RWPE2 (cell line): ENCODE data around the gene ZNF511.

ENCODE experiments used
- ATAC-seq: fragments of 200-7000 bp; cut with Tn5 transposase; 3 replicates; pipeline ENCODE4 v1.9.1; 2021; ENCODE audit warnings: low read depth
- DNase-seq: peaks from one replicate; pipeline ENCODE4 v3.0.0-alpha.2; 2020; ENCODE audit warnings: low spot score
- H3K27ac ChIP-seq: fragments of 450-650 bp; 2 replicates; pipeline ENCODE4 v1.5.1; 2017; ENCODE audit warnings: mild to moderate bottlenecking; ENCODE audit not compliant: poor library complexity, severe bottlenecking
- H3K27me3 ChIP-seq: fragments of 250-450 bp; sonication (Bioruptor Pico); 2 replicates; pipeline ENCODE4 v1.5.1; 2021; ENCODE audit warnings: mild to moderate bottlenecking, moderate library complexity; ENCODE audit not compliant: insufficient read depth, poor library complexity, severe bottlenecking
- H3K36me3 ChIP-seq: fragments of 250-450 bp; sonication (Bioruptor Pico); 2 replicates; pipeline ENCODE4 v1.5.1; 2020; ENCODE audit warnings: low read depth, mild to moderate bottlenecking, moderate library complexity
- H3K4me1 ChIP-seq: fragments of 250-450 bp; sonication (Bioruptor Pico); 2 replicates; pipeline ENCODE4 v1.5.1; 2021; ENCODE audit warnings: mild to moderate bottlenecking, moderate library complexity; ENCODE audit not compliant: insufficient read depth, poor library complexity, severe bottlenecking
- H3K4me3 ChIP-seq: fragments of 250-450 bp; sonication (Bioruptor Pico); 2 replicates; pipeline ENCODE4 v1.5.1; 2021; ENCODE audit warnings: mild to moderate bottlenecking, moderate library complexity; ENCODE audit not compliant: severe bottlenecking
- H3K9me3 ChIP-seq: fragments of 250-450 bp; sonication (Bioruptor Pico); 2 replicates; pipeline ENCODE4 v1.5.1; 2021; ENCODE audit warnings: mild to moderate bottlenecking, moderate library complexity; ENCODE audit not compliant: severe bottlenecking
- CTCF ChIP-seq: fragments of 450-650 bp; IDR thresholded peaks from one replicate; pipeline ENCODE4 v1.5.1; 2017; ENCODE audit warnings: mild to moderate bottlenecking, moderate library complexity; ENCODE audit not compliant: poor library complexity, severe bottlenecking

ZNF511 gene

GRCh38 chr10:133302230-133302629 lies 6.5 kb upstream of the ZNF511 start:
- TF ChIP-seq CTCF = no peak
- H3K4me3 ChIP-seq = no peak overlapping the region
- H3K27ac ChIP-seq = no peak overlapping the region
- H3K27me3 ChIP-seq = no peaks in the 10 kb centered on the region
- DNase-seq (no peak), ATAC-seq (no peak)
- no peaks in the 10 kb centered on the region for H3K9me3 ChIP-seq
- H3K4me1 ChIP-seq = peaks cover 3% of the 10 kb centered on the region
- H3K36me3 ChIP-seq = peaks cover 67% of the 10 kb centered on the region

GRCh38 chr10:133303206-133303605 lies 5.5 kb upstream of the ZNF511 start:
- no peaks in the 10 kb centered on the region for H3K27me3 ChIP-seq
- no peaks in the 10 kb centered on the region for H3K9me3 ChIP-seq
- peaks cover 3% of the 10 kb centered on the region for H3K4me1 ChIP-seq
- peaks cover 58% of the 10 kb centered on the region for H3K36me3 ChIP-seq
- no peak for ATAC-seq
- H3K27ac ChIP-seq = no peak overlapping the region
- H3K4me3 ChIP-seq = no peak overlapping the region
- TF ChIP-seq CTCF = no peak
- DNase-seq = no peak

- Histone ChIP-seq H3K9me3 (no peaks in the 10 kb centered on the region), H3K36me3 (peaks cover 33% of the 10 kb centered on the region), H3K4me3 (no peak overlapping the region), H3K4me1 (peaks cover 3% of the 10 kb centered on the region), H3K27ac (no peak overlapping the region), H3K27me3 (no peaks in the 10 kb centered on the region)
- no peak for TF ChIP-seq CTCF
- ATAC-seq = no peak
- DNase-seq = no peak
These were observed 2.6 kb upstream of the ZNF511 start for GRCh38 chr10:133306097-133306476.

- ATAC-seq (no peak), DNase-seq (no peak)
- Histone ChIP-seq H3K4me1 (peaks cover 3% of the 10 kb centered on the region), H3K9me3 (no peaks in the 10 kb centered on the region), H3K4me3 (no peak overlapping the region), H3K36me3 (peaks cover 36% of the 10 kb centered on the region), H3K27me3 (no peaks in the 10 kb centered on the region), H3K27ac (no peak overlapping the region)
- no peak for TF ChIP-seq CTCF
These were observed 1.8 kb upstream of the ZNF511 start for GRCh38 chr10:133306941-133307379.

- Histone ChIP-seq H3K27ac (peak overlapping the region; percentile 66), H3K9me3 (no peaks in the 10 kb centered on the region), H3K27me3 (no peaks in the 10 kb centered on the region), H3K4me3 (peak overlapping the region; percentile 97), H3K36me3 (peaks cover 32% of the 10 kb centered on the region), H3K4me1 (peaks cover 3% of the 10 kb centered on the region)
- peak; percentile 56 for ATAC-seq
- peak; percentile 89 for TF ChIP-seq CTCF
- DNase-seq = no peak
These were observed 816 bp upstream of the ZNF511 start for GRCh38 chr10:133307776-133308420.
